Activated CD4-positive, alpha-beta T cell treated with anti-CD3 and anti-CD28 coated beads for 24 hours (primary cell): ENCODE data around the gene UBAC1.

ENCODE experiments used
- DNase-seq, 2 donors: peaks; one replicate each; pipeline ENCODE4 v3.0.0-alpha.2; 2020; ENCODE audit warnings: low read depth in 2 of 2

Gene UBAC1

DNA sequence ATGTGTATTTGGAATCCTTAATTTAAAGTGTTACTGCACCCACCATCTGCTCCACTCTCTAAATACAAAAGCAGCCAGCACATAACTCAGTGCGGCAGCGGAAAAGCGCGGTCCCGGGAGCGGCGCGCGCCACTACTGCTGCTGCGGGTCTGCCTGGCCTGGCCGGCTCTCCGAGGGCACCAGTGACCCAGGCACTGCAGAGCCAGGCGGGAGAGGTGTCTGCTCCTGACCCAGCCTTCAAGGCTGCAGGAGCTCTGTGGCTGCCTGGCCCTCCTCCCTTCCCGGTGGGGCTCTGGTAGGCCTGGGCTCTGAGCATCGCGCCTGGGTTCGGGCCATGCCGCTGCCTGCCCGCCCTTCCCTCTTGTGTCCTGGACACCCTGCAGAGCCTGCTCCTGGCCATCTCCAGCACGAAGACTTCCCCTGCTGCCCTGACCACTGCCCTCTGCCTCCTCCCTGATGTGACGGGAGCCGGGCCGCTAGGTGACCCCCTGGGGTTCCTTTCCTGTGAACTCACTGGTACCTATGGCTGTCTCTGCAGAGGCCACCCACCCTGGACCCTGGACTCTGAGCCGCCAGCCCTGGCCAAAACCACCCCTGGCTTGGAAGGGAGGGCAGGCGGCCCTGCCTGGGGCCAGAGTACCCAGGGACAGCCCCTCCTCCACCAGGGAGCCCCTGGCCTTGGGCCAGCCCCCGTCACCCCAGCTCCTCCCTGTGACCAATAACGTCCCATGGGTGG lies 32.8 kb upstream of the UBAC1 start:
- DNase-seq, result no peak

DNA sequence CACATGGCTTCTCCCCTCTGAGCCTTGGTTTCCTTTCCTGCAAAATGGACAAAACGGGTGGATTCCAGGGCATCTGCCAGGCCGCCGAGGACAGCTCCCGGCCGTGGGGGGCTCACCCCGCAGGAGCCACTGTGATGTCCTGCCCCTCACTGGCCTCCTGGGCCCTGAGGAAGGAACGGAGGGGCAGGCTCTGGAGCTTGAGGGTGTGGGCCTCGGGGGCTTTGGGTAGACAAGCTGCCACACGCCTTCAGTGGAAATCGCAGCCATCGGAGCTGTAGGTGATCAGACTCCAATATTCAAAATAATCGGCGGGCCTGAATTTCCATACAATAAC lies 32.2 kb upstream of the UBAC1 start:
- no peak for DNase-seq

DNA sequence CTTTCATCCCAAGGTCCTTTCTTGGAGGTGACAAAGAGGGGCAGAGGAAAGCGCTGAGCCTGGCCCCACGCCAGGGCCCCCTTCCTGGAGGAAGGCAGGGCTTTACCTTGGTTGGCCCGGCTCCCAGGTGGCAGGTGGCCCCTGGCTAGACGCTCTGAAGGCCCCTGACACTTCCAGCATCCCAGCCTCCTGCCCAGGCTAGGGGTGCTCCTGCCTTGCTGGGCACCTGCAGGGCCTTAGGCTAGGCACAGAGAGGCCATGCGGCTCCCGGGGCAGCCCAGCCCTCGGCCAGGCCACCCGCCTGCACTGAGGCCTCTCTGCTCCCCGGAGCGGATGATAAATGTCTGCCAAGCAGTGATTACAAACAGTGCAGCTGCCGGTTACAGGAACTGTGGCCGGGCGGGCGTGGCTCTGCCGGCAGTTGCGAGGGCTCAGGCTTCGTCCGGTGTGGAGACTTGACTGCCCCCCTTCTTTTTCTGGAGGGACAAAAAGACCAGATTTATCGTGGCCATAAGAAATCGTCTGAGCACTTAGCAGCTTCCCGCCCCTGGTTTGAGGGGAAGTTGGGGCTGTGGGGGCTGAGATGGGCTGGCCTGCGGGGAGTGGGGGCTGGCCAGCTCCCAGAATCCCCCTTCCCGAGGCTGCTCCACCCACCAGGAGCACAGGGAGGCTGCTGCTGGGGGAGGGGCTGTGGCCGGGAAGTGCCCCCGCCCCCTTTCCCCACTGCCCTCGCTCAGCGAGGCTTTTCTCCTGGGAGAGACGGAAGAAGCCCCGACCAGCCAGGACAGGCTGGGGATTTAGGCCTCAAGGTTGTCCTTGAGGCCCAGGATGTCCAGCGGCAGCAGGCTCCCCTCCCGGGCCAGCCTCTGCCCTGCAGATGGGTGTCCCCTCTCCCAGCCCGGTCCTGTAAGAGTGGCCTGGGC lies 31.6 kb upstream of the UBAC1 start:
- DNase-seq, result peak in 1 of 2 donors; percentile 19

DNA sequence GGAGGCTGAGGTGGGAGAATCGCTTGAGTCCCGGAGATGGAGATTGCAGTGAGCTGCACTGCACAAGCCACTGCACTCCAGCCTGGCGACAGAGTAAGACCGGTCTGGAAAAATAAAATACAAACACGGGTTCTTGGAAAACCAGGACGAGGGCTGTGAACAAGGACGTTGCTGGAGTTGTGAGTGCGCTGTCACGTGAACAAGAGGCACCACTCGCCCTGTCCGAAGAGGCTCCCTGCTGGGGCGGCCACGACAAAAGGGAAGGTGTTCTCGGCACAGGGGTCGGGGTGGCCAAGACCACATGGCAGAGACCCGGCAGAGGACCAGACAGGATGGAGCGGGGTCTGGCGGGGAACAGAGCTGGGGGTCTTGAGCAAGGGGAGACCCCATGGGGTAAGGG lies 30.6 kb upstream of the UBAC1 start:
- DNase-seq, result no peak

DNA sequence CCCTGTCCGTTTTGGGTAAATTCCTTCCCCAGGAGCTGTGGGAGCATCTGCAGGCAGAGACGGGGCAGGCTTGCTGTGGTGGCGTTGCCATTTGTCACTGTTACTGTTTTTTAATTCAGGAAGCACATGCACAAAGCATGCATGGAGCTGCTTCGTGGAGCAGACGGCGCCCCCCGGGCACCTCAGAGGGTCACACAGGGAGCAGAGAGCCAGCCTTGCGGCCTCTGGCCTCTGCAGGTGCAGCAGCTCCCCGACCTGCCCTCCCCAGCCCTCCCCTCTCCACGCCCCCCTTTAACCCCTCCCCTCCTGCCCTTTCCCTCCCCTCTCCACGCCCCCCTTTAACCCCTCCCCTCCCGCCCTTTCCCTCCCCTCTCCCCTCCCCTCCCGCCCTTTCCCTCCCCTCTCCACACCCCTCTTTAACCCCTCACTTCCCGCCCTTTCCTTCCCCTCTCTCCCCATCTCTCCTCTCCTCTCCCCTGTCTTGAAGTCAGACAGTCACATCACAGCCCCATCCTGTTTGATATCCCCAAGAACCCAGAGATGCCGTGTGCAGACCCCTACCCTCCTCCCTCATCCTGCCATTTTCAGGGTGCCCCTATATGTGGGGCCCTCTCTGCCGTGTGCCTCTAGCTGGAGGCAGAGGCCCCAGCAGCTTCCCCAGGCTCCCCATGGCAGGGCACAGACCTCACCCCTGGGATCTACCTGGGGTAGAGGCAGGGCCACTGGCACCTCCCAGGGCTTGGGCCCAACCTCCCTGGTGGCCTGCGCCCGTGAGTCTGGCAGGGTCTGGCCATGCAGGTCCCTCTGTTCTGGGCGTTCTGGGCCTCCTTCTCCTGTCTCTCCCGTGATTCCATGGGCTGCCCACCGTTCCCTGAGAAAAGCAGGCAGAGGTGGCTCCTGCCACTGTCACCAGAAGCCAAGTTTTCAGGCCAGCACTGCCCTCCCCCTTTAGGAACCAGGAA lies 29.6 kb upstream of the UBAC1 start:
- peak; percentile 22 to 29 for DNase-seq

DNA sequence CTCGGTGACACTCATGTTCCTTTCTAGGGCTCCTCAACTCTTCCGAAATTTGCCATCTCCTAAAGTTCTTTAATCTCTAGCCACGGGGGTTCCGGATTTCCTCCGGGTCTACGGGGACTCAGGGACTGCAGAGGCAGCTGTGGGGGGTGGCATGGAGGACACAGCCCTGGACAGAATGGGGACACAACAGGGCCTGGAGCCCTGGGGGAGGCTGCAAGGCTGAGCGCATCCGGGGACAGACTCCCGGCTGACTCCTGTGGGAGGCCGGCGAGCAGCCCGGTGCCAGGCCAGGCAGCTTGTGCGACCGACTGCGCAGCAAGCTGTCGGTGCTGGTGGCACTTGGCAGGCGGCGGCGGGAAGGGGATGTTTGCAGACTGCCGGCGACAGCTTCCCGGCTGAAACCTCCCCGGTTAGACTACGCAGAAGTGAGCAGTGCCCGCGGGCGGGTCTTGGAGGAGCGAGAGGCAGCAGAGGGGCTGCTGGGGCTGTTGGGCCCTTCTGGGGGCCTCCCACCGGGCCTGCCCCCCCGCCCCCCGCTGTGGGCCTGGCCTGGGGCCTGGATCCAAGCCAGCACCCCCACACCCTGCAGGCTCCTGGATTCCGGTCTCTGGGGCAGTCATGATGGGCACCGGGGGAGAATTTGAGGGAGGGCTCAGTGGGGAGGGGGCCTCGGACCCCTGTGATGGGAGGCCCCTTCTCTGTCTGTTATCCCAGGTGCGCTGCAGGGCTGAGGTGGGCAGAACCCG lies 28.7 kb upstream of the UBAC1 start:
- no peak for DNase-seq

DNA sequence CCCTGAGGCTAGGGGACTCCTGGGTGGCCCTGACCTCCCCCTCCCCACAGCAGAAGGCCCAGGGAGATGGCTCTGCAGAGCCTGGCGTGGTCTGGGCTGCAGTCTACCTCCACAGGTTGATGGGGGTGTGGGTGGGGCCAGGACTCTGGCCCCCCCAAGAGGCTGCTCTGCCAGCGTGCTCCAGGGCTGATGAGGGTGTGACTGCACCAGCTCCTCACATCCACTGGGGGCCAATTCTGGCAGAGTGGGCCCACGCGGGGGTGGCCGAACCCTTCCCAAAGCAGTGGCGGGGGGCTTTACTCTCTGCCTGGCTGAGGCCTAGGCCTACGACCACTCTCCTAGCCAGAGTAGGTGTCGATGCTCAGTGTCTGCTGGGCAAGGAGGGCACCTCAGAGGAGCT lies 28.0 kb upstream of the UBAC1 start:
- DNase-seq, result no peak

DNA sequence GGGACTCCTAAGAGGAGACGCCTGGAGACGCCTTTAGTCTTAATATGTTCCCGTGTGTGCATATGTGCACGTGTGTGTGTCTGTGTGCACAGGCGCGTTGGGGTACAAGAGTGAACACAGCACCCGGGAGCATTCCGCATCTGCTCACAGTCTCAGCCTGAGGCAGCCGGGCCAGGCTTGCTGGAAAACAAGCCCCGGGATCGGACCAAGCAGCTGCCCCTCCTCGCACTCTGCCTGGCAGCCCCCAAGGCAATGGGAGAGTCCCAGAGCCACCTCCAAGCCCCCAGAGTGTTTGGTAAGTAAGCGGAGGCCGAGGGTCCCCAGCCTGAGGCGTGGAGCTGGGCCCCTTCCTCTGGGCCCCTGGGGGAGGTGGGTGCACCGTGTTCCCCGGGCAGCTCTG lies 27.3 kb upstream of the UBAC1 start:
- DNase-seq, result no peak

DNA sequence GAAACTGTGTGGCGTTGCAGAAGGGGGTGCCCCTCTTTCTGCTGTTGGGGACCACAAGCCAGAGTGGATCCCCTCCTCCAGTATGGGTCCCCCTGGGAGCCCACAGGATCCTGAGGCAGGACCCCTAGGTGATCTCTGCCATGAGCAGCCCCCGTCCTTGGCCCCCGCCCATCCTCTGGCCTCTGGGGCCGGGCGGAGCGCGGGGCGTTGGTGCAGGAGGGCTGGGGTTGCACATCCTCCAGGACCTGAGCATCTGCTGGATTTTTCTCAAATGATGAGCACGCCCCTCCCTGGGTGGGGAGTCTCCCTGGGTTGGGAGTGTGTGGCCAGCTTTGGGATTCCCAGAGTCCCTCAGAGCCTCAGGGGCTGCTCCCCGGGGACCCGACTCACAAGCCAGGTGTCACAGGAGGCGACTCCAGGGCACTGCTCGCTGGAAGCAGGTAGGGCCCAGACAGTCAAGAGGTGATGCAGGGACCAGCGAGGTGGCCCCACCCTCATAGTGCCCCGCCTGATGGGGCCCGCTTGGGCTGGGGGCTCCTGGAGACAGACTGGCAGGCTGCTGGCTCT lies 26.7 kb upstream of the UBAC1 start:
- no peak for DNase-seq

DNA sequence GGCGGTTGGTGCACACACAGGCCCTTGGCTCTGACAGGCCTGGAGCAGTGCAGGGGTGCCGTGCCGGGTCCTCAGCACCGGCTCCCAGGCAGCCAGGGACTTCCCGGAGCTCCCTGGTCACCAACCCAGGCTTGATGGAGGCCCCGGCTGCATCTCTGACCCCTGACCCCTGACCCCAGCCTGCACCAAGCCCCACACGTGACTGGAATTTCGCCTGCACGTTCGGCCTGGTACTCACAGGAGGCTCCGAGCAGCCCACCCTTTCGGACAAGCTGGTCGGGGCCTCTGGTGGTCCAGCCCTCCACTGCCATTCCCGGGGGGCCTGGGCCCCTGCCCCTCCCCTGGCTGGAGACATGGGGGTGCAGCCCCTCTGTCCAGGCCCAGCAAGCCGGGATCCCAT lies 25.4 kb upstream of the UBAC1 start:
- DNase-seq, result no peak

DNA sequence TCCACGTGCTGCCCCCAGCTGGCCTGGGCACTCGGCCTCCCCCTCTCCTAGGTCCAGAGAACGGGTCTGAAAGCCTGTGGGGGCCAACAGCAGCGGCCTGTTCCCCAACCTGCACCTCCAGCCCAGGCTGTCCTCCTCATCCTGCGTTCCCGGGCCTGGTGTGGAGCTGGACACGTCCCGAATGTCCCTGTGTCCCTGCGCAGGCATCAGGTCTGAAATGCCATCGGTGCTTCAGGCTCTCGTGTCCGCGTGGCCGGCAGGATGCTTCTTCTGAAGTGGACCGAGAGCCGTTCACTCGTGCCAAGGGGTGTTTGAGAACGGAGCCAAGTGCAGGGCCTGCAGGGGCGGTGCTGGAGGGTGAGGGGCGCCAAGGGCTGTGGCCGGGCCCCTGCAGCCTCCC lies 24.7 kb upstream of the UBAC1 start:
- DNase-seq, result no peak

DNA sequence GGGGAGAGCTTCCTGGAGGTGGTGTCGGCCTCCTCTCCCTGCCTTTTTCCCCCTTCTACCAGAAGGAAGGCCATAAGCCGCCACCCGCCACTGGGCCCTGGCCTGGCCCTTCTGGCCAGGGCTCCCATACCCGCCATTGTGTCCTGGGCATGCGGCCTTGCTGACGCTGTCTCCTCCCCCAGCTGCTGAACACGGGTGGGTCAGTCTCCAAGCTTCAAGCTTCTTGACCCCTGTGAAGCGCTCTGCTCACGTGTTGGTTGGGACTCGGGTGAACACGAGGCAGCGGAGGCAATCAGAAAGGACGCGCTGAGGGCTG lies 24.2 kb upstream of the UBAC1 start:
- no peak for DNase-seq

DNA sequence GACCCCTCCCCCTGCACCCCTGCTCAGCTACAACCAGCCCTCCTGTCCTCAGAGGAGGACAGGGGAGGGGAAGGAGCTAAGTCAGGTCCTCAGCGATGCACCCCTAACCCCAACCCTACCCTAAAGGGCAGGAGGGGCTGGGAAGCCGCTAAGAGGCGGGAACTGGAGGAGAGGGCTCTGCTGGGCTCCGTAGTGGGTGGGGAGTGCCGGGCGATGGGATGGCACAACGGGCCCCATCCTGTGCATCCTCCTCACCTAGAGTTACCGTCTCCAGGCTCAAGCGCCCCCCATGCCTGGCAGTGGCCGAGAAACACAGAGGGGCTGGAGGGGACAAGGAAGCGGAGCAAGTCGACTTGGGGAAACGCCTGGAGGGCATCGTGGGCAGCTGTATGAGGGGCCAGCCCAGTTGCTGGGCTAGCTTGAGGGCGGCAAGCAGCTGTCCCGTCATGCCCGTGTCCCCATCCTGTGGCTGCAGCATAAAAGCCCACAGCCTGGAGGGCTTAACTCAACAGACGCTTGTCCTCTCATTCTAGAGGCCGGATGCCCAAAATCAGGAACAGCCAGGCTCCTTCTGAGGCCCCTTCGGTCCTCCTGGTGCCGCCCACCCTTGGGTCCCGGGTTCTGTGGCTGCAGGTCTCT lies 23.0 kb upstream of the UBAC1 start:
- no peak for DNase-seq

DNA sequence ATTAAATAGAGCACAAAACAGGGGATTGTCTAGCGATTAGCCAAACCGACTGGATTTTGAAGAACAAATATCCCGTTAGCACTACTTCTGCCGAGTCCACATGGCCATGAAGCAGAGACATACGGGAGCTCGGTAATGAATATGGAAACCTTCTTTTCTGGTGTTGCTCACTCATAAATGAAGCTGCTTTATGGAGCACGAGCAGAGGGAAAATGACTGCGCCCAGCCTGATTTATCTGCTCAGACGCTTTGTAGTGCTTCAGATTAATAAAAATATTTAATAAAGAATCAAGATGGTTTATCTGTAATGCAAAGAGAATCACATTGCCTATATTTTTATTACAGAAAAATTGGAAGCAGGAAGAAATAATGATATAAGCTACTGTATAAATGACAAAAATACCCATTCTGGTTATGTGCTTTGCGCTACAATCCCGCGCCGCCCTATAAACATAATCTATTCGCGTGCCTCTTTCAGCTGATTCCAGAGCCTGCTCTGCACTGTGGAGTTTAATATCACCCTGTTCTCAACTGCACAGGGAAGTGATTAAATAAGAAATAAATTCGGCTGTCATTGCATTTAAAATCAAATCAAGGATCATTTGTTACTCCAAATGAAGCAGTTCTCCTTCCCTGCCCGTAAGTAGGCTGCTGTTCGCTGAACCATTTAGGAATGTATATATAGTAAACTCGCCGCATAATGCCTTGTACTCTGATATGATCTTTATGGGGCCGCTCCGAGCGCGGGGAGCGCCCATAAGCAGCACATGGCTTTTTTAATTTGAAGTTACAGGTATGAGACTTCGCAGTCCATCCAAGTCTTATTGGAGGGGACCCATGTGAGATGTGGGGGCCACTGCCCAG lies 22.3 kb upstream of the UBAC1 start:
- no peak for DNase-seq

DNA sequence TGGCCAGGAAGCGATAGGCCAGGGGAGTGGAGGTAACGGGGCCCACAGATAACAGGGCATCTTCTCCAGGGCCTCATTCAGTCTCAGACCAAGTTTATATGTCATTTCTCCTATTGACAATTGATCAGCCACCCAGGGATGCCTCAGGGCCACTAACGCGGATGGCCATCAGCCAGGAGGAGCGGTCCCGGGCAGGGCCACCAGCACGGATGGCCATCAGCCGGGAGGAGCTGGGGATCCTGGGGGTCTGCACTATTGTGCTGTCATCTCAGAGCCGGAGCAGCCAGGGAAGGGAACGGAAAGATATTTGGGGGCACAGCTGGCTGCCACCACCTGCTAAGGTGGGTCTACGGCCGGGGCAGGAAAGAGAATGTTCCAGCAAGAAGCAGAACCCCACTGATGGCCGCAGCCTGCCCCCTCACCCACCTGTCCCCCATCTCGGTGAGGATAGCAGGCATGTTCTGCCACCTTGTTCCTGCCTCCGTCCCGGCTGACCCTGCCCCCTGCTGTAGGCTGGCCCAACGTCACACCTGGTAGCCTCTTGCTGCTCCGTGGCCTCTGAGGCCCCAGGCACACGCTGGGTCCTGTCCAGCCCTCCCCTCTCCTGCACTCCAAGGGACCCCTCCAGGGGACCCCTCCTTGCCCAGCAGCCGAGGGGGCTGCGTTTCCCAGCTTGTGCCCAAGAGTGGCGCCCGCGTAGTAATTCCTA lies 21.5 kb upstream of the UBAC1 start:
- DNase-seq, result no peak

DNA sequence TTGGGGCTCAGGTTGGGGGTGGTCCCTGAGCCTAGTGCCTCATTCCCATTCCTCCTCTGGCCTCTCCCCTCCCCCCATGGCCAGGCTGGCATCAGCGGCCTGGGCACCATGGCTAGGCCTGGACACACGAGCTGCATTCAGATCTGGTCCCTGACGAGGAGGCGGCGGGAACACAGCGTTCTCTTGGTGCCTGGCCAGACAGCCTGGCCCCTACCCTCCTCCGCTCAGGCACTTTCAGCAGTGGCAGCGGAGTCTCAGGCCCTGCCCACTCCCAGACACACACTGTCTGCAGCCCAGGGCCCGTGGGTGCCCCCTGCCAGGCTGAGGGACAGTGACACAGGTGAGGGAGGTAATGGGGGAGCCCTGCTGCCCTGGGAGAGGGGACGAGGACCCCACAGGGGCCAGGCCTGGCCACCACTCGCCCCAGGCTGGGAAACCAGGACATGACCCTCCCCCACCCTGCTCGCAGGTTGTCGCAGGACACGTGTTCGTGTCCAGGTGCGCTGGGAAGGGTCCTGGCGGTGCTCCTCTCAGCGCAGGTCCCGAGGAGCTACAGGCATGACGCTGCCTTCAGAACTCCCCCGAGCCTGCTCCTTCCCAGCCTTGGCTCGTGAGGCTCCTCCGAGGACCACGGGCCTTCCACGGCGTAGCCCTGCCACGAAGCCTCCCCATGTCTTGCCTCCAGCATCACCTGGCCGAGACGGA lies 19.9 kb upstream of the UBAC1 start:
- DNase-seq, result no peak

DNA sequence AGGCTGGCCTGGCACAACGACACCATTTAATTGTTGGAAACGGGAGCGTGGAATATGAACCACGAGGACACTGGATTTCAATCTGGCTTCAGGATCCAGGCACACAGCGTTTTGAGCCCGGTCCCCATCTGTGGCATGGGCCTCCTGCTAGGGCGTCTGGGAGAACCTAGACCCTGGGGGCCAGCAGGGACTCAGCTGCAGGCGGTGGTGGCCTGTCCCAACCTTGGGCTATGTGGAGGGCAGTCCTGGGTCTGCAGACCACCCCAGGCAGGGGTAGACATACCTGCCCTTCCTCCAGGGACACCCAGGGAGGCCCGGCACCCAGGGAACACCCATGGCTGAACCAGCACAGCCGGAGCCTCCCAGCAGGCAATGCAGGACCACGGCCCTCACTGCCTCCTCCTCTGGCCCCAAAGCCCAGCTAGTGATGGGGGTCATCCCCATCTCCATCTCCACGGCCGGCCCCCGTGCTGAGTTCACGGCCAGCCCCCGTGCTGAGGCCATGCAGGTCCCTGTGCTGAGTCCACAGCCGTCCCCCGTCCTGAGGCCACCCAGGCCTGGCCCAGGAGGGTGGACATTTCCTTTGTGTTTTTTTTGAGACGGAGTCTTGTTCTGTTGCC lies 18.5 kb upstream of the UBAC1 start:
- no peak for DNase-seq
